GM21723 (cell line): ENCODE results near the gene TBX3.
"Not testable (repeated sequence)": the region's sequence is repeated elsewhere in the genome, so short reads cannot be mapped to it uniquely, and the experiment has no call there.

Experiments
- ATAC-seq: cut with Tn5 transposase; IDR thresholded peaks from one replicate; pipeline ENCODE4 v1.9.1; 2021; ENCODE audit warnings: mild to moderate bottlenecking, moderate library complexity; ENCODE audit not compliant: unreplicated experiment

TBX3 gene

GRCh38 chr12:114684098-114684869 is at the start of gene TBX3:
Gene TBX3, minus strand, starts transcription at chr12:114684175. Its CDS starts 975 bp downstream, at chr12:114683200.
- no peak for ATAC-seq

GRCh38 chr12:114732426-114733030 is 48.6 kb upstream of the TBX3 start:
- no peak for ATAC-seq

- ATAC-seq: no peak
Measured at GRCh38 chr12:114729731-114730130, 45.8 kb upstream of the TBX3 start.

- no peak for ATAC-seq
Measured at GRCh38 chr12:114726092-114726710, 42.2 kb upstream of the TBX3 start.

- not testable (repeated sequence) for ATAC-seq
Measured at GRCh38 chr12:114722176-114722575, 38.2 kb upstream of the TBX3 start.

- no peak for ATAC-seq
Measured at GRCh38 chr12:114721266-114721665, 37.3 kb upstream of the TBX3 start.

- ATAC-seq: no peak
Measured at GRCh38 chr12:114713466-114714215, 29.7 kb upstream of the TBX3 start.

GRCh38 chr12:114711689-114712152 is 27.7 kb upstream of the TBX3 start:
- ATAC-seq: no peak

- no peak for ATAC-seq
Measured at GRCh38 chr12:114710151-114710550, 26.2 kb upstream of the TBX3 start.

- no peak for ATAC-seq
Measured at GRCh38 chr12:114709112-114709511, 25.1 kb upstream of the TBX3 start.

- ATAC-seq: not testable (repeated sequence)
Measured at GRCh38 chr12:114708598-114708997, 24.6 kb upstream of the TBX3 start.

GRCh38 chr12:114704096-114704495 is 20.1 kb upstream of the TBX3 start:
- no peak for ATAC-seq

GRCh38 chr12:114703060-114703493 is 19.1 kb upstream of the TBX3 start:
- ATAC-seq: no peak

GRCh38 chr12:114702462-114702861 is 18.5 kb upstream of the TBX3 start:
- ATAC-seq: no peak

GRCh38 chr12:114701553-114701952 is 17.6 kb upstream of the TBX3 start:
- no peak for ATAC-seq

GRCh38 chr12:114701104-114701414 is 17.1 kb upstream of the TBX3 start:
- no peak for ATAC-seq

- ATAC-seq: no peak
Measured at GRCh38 chr12:114700392-114701103, 16.6 kb upstream of the TBX3 start.

- no peak for ATAC-seq
Measured at GRCh38 chr12:114698566-114699163, 14.7 kb upstream of the TBX3 start.

- ATAC-seq: no peak
Measured at GRCh38 chr12:114697741-114698565, 14.0 kb upstream of the TBX3 start.
